Upper lobe of left lung (tissue), 6 donors: ENCODE measurements around the gene RB1. TPM values are rescaled to one million over a fixed set of nuclear protein-coding genes. Genes with fewer than 3 reads are reported as not detected.
A peak's percentile ranks its signal among the peaks of the same experiment; 100 is the strongest.

Experiments
- ATAC-seq, 2 donors: fragments of 200-7000 bp; cut with Tn5 transposase; one replicate each; pipeline ENCODE4 v1.9.1; 2022; ENCODE audit warnings: mild to moderate bottlenecking in 2 of 2, moderate library complexity in 2 of 2; ENCODE audit not compliant: low FRiP score in 2 of 2
- DNase-seq, 2 donors: peaks; one replicate each; pipeline ENCODE4 v3.0.0-alpha.2; 2019 to 2020
- H3K27ac ChIP-seq, 4 donors: fragments of 200-600 bp; sonication (generic); one replicate each; pipeline ENCODE4 v1.5.1; 2016 to 2019
- H3K27me3 ChIP-seq, 4 donors: fragments of 200-600 bp; sonication (generic); one replicate each; pipeline ENCODE4 v1.5.1; 2017 to 2019
- H3K36me3 ChIP-seq, 4 donors: fragments of 200-600 bp; sonication (generic); one replicate each; pipeline ENCODE4 v1.5.1; 2016 to 2019
- H3K4me1 ChIP-seq, 4 donors: fragments of 200-600 bp; sonication (generic); one replicate each; pipeline ENCODE4 v1.5.1; 2018 to 2019
- H3K4me3 ChIP-seq, 4 donors: fragments of 200-600 bp; sonication (generic); one replicate each; pipeline ENCODE4 v1.5.1; 2017 to 2019; ENCODE audit warnings: mild to moderate bottlenecking in 2 of 4, moderate library complexity in 1 of 4
- H3K9me3 ChIP-seq, 4 donors: fragments of 200-600 bp; sonication (generic); one replicate each; pipeline ENCODE4 v1.5.1; 2018 to 2019
- EP300 ChIP-seq, 4 donors: sonication (generic); formaldehyde crosslinking; IDR thresholded peaks; one replicate each; pipeline ENCODE4 v1.5.1; 2017; ENCODE audit warnings: antibody characterized with exemption in 4 of 4, control low read depth in 2 of 4
- POLR2A ChIP-seq, 4 donors: fragments of 450-650 bp; IDR thresholded peaks; one replicate each; pipeline ENCODE4 v1.5.1; 2016 to 2017; ENCODE audit warnings: antibody characterized with exemption in 4 of 4, mild to moderate bottlenecking in 2 of 4
- POLR2AphosphoS5 ChIP-seq, 2 donors: sonication (generic); formaldehyde crosslinking; IDR thresholded peaks; one replicate each; pipeline ENCODE4 v1.5.1; 2017; ENCODE audit warnings: antibody characterized with exemption in 2 of 2
- WGBS, 2 donors: methylation state at CpG; one replicate each; pipeline ENCODE4 v1.1.5; 2017 to 2018; 5-methylcytosine and 5-hydroxymethylcytosine counted together
- total RNA-seq, 6 donors: library from RNA; depleted of rRNA in 4 of 6; stranded (reverse); fragments of >200 nt in 4 of 6; gene quantifications; one replicate each; pipeline versions ENCODE4 v1.1.0 to v1.2.1, GENCODE V29; 2016 to 2021
- TF ChIP-seq, protein P1 (sequence below), 6 experiments: fragments of 450-650 bp in 4 of 6; fragments of 200-600 bp in 2 of 6; sonication (generic) in 2 of 6; IDR thresholded peaks; one replicate each; pipeline ENCODE4 v1.5.1; 2016 to 2019; ENCODE audit warnings: antibody characterized with exemption in 6 of 6
- donor health status: DM: no; HTN: no; CAD: no; lungs with moderate emphysema.
- donor health status: DM: no; HTN: yes; CAD: no; lungs with severe emphysema.

RB1 gene
- total RNA-seq, 6 donors from 2014 or later = 20.2 to 46.6 (median 32.9) TPM

DNA sequence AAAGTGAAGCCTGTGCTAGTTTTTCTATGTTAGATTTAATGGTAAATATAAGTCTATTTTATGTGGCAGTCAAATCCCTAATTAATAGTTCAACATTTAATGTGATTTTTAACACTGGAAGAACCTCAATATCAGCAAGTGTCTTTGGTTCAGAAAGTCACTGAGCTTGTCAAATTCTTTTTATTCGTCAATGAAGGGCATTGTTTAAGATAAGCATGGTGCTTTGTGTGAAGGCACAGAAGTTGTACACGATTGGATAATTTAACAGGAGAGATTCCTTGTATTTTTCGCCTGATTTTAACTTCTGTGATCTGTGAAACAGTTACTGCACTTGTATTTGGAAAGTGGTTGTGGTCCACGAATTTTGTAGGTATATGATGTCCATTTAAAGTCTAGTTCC lies 30.2 kb upstream of the RB1 start:
- Histone ChIP-seq H3K9me3 (no peaks in the 10 kb centered on the region), H3K27me3 (no peaks in the 10 kb centered on the region), H3K36me3 (peaks cover 0 to 12% (median 5%) of the 10 kb centered on the region in 4 donors), H3K27ac (no peak overlapping the region), H3K4me1 (peaks cover 0 to 3% (median 0%) of the 10 kb centered on the region in 4 donors), H3K4me3 (no peak overlapping the region)
- no peak for DNase-seq
- TF ChIP-seq POLR2AphosphoS5 (IDR thresholded peaks at IDR 0.05) (no peak), POLR2A (IDR thresholded peaks at IDR 0.05) (no peak), EP300 (IDR thresholded peaks at IDR 0.05) (no peak)
- TF ChIP-seq, protein P1, sequence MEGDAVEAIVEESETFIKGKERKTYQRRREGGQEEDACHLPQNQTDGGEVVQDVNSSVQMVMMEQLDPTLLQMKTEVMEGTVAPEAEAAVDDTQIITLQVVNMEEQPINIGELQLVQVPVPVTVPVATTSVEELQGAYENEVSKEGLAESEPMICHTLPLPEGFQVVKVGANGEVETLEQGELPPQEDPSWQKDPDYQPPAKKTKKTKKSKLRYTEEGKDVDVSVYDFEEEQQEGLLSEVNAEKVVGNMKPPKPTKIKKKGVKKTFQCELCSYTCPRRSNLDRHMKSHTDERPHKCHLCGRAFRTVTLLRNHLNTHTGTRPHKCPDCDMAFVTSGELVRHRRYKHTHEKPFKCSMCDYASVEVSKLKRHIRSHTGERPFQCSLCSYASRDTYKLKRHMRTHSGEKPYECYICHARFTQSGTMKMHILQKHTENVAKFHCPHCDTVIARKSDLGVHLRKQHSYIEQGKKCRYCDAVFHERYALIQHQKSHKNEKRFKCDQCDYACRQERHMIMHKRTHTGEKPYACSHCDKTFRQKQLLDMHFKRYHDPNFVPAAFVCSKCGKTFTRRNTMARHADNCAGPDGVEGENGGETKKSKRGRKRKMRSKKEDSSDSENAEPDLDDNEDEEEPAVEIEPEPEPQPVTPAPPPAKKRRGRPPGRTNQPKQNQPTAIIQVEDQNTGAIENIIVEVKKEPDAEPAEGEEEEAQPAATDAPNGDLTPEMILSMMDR (IDR thresholded peaks at IDR 0.05) = no peak
- ATAC-seq = no peak
- WGBS, 2 donors = 92 to 97% methylated on average over 4 of the region's 4 CpGs

DNA sequence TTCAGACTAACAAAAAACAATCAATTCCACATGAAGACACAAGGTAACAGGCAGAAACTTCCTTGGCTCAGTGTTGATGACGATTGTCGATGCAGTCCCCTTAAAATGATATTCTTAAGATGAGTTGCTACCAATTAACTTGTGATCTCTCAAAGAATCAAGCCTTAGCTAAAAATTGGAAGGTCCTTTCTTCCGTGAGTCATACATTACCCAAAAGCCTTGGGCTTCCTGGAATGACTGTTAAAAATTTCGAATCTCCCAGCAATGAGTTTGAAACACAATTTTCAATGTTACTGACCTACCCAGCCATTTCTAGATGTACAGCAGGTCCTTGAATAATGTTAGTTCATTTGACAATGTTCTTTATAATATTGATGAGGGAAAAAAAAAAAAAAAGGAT lies 28.0 kb upstream of the RB1 start:
- no peak overlapping the region for H3K4me3 ChIP-seq
- DNase-seq (no peak), ATAC-seq (no peak)
- TF ChIP-seq POLR2A (IDR thresholded peaks at IDR 0.05) = no peak
- no peak for TF ChIP-seq POLR2AphosphoS5 (IDR thresholded peaks at IDR 0.05)
- TF ChIP-seq EP300 (IDR thresholded peaks at IDR 0.05) = no peak
- TF ChIP-seq, protein P1 (IDR thresholded peaks at IDR 0.05) = no peak
- H3K36me3 ChIP-seq = peaks cover 0 to 6% (median 0%) of the 10 kb centered on the region in 4 donors
- 85 to 90% methylated on average over 4 of the region's 4 CpGs for WGBS, 2 donors
- no peaks in the 10 kb centered on the region for H3K27me3 ChIP-seq
- H3K9me3 ChIP-seq = no peaks in the 10 kb centered on the region
- peaks cover 0 to 3% (median 2%) of the 10 kb centered on the region in 4 donors for H3K4me1 ChIP-seq
- H3K27ac ChIP-seq = no peak overlapping the region

DNA sequence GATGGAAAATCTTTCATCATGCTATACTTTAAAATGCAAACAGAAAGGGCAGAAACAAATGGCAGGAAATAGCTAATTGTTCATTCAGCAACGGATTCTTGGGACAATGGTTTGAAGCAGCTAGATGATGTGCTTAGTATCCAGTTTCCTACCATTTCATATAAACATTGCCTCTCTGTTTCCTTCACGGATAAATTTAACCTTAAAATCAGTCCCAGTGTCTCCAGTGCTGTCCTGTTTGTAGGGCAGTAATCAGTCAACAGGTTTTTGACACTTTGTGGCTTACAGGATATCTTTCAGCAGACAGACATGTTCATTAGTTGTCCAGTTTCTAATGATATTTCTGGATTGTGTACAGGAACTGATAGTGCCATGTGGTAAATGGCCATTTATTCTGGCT lies 24.7 kb upstream of the RB1 start:
- Histone ChIP-seq H3K9me3 (no peaks in the 10 kb centered on the region), H3K36me3 (no peaks in the 10 kb centered on the region), H3K4me1 (peaks cover 0 to 3% (median 2%) of the 10 kb centered on the region in 4 donors), H3K27ac (peak overlapping the region in 1 of 4 donors; percentile 61), H3K27me3 (no peaks in the 10 kb centered on the region), H3K4me3 (no peak overlapping the region)
- ATAC-seq (no peak), DNase-seq (no peak)
- WGBS, 2 donors = 31 to 40% methylated on average over 2 of the region's 2 CpGs
- TF ChIP-seq, protein P1 (IDR thresholded peaks at IDR 0.05) = no peak
- TF ChIP-seq EP300 (IDR thresholded peaks at IDR 0.05) = no peak
- TF ChIP-seq POLR2A (IDR thresholded peaks at IDR 0.05) = no peak
- TF ChIP-seq POLR2AphosphoS5 (IDR thresholded peaks at IDR 0.05) = no peak

DNA sequence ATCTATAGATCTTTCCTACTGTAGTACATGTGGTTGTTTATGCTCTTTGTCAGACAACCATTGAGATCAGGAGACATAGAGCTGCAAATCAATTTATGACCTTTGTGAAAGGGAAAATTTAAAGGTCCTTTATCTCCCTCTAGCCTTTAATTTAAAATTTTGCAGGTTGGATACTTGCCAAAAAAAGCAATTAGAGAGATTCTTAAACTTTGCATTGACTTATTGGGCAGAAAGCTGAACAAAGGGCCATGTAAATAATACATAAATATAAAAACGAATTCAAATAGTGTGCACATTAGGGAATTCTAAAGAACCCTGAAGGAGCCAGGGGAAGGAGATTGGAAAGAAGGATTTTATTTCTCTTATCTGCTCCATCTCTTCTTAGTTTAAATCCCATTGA lies 22.0 kb upstream of the RB1 start:
- H3K36me3 ChIP-seq = no peaks in the 10 kb centered on the region
- peak overlapping the region in 1 of 4 donors; percentile 42 for H3K27ac ChIP-seq
- no peak for ATAC-seq
- H3K4me1 ChIP-seq = peaks cover 0 to 3% (median 0%) of the 10 kb centered on the region in 4 donors
- no peak overlapping the region for H3K4me3 ChIP-seq
- no peaks in the 10 kb centered on the region for H3K27me3 ChIP-seq
- no peak for DNase-seq
- H3K9me3 ChIP-seq = no peaks in the 10 kb centered on the region
- TF ChIP-seq, protein P1 (IDR thresholded peaks at IDR 0.05) = no peak
- TF ChIP-seq EP300 (IDR thresholded peaks at IDR 0.05) (no peak), POLR2AphosphoS5 (IDR thresholded peaks at IDR 0.05) (no peak), POLR2A (IDR thresholded peaks at IDR 0.05) (no peak)
- 73 to 79% methylated on average over 1 of the region's 1 CpG for WGBS, 2 donors

DNA sequence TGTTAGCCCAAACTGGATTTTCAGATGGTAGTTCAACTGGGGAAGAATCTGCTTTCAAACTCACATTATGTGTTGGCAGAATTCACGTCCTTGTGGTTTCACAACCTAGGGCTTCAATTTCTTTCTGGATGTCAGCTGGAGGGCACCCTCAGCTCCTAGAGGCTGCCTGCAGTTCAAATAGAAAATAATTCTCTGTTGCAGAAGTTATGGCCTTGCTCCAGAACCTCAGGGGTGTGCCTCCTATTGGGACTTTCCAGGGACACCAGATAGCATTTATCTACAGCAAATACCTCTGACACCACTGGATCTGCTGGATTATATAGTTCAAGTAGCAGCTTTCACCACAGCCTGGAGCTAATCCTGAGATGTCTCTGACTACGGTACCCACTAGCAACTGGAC lies 11.8 kb upstream of the RB1 start:
- DNase-seq = no peak

More for the DNA sequence above, 11.8 kb upstream of the RB1 start:
- Histone ChIP-seq H3K9me3 (no peaks in the 10 kb centered on the region), H3K27ac (no peak overlapping the region), H3K36me3 (no peaks in the 10 kb centered on the region), H3K4me1 (no peaks in the 10 kb centered on the region), H3K4me3 (no peak overlapping the region), H3K27me3 (no peaks in the 10 kb centered on the region)
- WGBS, 2 donors = 42 to 59% methylated on average over 2 of the region's 2 CpGs
- no peak for TF ChIP-seq EP300 (IDR thresholded peaks at IDR 0.05)
- TF ChIP-seq POLR2AphosphoS5 (IDR thresholded peaks at IDR 0.05) = no peak
- TF ChIP-seq POLR2A (IDR thresholded peaks at IDR 0.05) = no peak
- TF ChIP-seq, protein P1 (IDR thresholded peaks at IDR 0.05) = no peak
- peak in 1 of 2 donors; percentile 10 for ATAC-seq
